Measurements from ENCODE around the gene RBM28.

RBM28 gene

DNA sequence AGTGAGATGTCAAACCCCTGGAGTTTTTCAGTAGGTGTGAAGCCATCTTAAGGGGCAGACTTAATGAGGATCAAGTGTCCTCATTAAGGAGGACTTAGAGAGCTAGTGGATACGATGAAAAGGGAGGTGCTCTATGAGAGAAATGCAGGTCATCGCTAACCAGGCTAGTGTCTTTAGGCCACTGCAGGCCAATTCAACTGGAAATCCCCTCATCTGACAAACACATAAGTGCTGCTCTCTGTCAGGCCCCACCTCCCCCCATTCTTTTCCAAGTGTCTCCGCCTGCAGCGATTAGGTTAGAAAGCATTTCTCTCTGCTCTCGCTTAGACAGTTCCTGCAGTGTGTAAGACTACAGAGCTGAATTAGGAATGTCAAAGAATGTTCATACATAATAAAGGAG is 33.7 kb downstream of the RBM28 start:
- no peak overlapping the region for H3K4me3 ChIP-seq (ENCODE audit: low read length)
- DNase-seq (ENCODE audit: low read depth), result no peak
- TF ChIP-seq, protein P1, sequence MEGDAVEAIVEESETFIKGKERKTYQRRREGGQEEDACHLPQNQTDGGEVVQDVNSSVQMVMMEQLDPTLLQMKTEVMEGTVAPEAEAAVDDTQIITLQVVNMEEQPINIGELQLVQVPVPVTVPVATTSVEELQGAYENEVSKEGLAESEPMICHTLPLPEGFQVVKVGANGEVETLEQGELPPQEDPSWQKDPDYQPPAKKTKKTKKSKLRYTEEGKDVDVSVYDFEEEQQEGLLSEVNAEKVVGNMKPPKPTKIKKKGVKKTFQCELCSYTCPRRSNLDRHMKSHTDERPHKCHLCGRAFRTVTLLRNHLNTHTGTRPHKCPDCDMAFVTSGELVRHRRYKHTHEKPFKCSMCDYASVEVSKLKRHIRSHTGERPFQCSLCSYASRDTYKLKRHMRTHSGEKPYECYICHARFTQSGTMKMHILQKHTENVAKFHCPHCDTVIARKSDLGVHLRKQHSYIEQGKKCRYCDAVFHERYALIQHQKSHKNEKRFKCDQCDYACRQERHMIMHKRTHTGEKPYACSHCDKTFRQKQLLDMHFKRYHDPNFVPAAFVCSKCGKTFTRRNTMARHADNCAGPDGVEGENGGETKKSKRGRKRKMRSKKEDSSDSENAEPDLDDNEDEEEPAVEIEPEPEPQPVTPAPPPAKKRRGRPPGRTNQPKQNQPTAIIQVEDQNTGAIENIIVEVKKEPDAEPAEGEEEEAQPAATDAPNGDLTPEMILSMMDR (conservative IDR thresholded peaks at IDR 0.05; ENCODE audit: low read depth, low read length), result no peak

DNA sequence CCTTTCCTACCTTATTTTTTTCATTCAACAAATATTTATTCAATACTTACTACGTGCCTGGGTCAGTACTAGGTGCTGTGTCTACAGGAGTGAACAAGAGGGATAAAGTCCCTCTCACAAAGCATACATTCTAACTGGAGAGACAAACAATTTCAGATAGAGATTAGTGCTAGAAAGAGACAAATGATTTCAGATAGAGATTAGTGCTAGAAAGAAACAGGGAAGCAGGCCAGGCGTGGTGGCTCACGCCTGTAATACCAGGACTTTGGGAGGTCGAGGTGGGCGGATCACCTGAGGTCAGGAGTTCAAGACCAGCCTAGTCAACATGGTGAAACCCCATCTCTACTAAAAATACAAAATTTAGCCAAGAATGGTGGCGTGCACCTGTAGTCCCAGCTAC is 34.6 kb downstream of the RBM28 start:
- no peak for DNase-seq (ENCODE audit: low read depth)
- TF ChIP-seq, protein P1 (conservative IDR thresholded peaks at IDR 0.05; ENCODE audit: low read depth, low read length), result no peak
- no peak overlapping the region for H3K4me3 ChIP-seq (ENCODE audit: low read length)

DNA sequence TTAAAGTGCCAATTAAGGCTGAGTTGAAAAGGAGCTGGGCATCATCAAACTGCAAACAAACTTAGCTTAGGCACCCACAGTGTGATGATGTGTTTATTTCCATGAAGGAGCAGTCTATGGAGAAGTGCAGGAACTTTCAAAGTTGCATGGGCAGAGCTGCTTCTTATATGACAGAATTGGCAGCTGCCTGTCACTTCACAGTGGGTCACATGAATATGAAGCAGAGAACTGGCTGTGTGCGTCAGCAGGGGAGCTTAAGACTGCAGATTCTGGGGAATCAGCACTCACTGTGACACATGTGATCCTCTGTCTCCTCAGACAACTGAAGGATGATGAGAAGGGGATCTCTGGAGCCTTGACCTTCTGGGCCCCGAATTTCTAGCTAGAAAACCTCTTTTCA is 36.6 kb downstream of the RBM28 start:
- H3K4me3 ChIP-seq (ENCODE audit: low read length), result no peak overlapping the region
- DNase-seq (ENCODE audit: low read depth), result no peak
- TF ChIP-seq, protein P1 (conservative IDR thresholded peaks at IDR 0.05; ENCODE audit: low read depth, low read length), result no peak

DNA sequence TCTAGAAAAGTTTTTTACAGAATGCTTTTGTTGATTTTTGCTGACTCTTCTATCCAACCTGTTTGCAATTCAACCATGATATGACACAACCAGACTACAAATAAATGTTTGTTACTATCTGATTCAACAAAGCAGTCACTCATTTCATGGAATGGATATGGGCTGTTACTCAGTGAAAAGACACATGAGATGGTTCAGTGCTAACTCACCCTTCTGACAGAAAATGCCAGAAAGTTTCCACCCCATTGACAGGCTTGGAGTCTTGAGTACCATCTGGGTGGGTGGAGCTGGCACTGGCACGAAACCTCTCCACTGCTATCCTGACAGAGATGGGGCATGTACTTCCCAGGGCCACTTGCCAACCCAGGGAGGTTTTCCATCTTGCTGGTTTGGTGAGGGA is 39.5 kb downstream of the RBM28 start:
- no peak overlapping the region for H3K4me3 ChIP-seq (ENCODE audit: low read length)
- TF ChIP-seq, protein P1 (conservative IDR thresholded peaks at IDR 0.05; ENCODE audit: low read depth, low read length), result no peak
- DNase-seq (ENCODE audit: low read depth), result no peak

DNA sequence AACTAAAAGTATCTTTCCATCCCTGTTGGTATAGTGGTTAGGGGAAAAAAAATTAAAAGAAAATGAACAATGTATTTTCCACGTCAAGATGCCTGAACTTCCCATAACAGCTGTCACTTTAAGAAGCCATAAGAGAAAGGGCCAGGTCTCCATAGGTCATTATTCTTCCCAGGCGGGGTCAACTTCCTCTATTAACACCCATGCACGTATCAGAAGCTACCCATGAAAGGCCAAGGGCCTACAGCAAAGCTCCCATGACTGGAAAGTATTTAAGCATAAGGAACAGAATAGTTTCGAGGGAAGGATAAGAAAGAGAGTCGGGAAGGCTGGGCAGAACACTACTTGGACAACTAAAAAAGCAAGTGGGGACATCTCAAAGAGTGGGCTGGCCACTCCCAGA is 40.1 kb downstream of the RBM28 start:
- DNase-seq (ENCODE audit: low read depth), result no peak
- TF ChIP-seq, protein P1 (conservative IDR thresholded peaks at IDR 0.05; ENCODE audit: low read depth, low read length), result no peak
- H3K4me3 ChIP-seq (ENCODE audit: low read length), result no peak overlapping the region

DNA sequence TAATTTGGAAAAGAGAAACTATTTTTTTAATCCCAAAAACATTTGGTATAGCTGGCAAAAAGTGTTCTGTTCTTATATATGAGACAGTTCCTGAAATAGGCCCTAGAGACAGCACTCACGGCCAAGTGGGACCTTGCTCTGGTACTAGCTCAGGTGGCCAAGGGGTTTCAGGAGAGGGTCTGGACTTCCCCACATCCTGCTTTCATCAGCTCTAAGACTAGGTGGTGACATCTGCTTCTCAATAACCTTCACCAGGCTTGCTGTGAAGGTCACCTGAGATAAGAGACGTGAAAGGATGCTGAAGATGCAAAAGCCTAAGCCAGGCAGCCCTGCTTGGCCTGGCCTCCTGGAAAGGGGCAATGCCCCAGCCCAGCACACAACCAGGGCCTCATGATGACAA is 40.6 kb downstream of the RBM28 start:
- TF ChIP-seq, protein P1 (conservative IDR thresholded peaks at IDR 0.05; ENCODE audit: low read depth, low read length), result no peak
- DNase-seq (ENCODE audit: low read depth), result no peak
- H3K4me3 ChIP-seq (ENCODE audit: low read length), result no peak overlapping the region

DNA sequence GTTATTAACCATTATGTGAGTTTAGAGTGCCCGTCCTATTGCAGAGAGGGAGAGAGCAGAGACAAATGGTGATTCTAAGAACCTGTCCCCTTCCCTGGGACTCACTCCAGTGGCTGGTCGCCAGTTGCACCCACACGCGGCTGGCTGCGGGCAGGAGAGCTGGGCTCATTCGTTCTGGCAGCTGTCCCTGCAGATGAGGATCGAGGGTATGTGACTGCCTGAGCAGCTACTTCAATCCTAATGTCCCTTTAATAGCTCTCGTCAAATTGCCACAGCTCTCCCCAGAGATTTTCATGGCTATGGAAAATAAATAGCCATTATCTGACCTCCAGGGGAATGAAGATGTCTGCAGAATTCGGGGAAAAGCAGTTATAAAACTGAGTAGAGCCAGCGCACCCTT is 41.6 kb downstream of the RBM28 start:
- DNase-seq (ENCODE audit: low read depth), result no peak
- TF ChIP-seq, protein P1 (conservative IDR thresholded peaks at IDR 0.05; ENCODE audit: low read depth, low read length), result no peak
- H3K4me3 ChIP-seq (ENCODE audit: low read length), result no peak overlapping the region

Measured in retinal pigment epithelial cell (primary cell).